CD4-positive, alpha-beta T cell treated with Interleukin-15 for 4 hours (primary cell): ENCODE data around the gene LMNA.
A peak's percentile ranks its signal among the peaks of the same experiment; 100 is the strongest.
"Not testable (repeated sequence)": the region's sequence is repeated elsewhere in the genome, so short reads cannot be mapped to it uniquely, and the experiment has no call there.

Experiments
- DNase-seq: peaks from one replicate; pipeline ENCODE4 v3.0.0-alpha.2; 2020; ENCODE audit warnings: low spot score

The LMNA gene

DNA sequence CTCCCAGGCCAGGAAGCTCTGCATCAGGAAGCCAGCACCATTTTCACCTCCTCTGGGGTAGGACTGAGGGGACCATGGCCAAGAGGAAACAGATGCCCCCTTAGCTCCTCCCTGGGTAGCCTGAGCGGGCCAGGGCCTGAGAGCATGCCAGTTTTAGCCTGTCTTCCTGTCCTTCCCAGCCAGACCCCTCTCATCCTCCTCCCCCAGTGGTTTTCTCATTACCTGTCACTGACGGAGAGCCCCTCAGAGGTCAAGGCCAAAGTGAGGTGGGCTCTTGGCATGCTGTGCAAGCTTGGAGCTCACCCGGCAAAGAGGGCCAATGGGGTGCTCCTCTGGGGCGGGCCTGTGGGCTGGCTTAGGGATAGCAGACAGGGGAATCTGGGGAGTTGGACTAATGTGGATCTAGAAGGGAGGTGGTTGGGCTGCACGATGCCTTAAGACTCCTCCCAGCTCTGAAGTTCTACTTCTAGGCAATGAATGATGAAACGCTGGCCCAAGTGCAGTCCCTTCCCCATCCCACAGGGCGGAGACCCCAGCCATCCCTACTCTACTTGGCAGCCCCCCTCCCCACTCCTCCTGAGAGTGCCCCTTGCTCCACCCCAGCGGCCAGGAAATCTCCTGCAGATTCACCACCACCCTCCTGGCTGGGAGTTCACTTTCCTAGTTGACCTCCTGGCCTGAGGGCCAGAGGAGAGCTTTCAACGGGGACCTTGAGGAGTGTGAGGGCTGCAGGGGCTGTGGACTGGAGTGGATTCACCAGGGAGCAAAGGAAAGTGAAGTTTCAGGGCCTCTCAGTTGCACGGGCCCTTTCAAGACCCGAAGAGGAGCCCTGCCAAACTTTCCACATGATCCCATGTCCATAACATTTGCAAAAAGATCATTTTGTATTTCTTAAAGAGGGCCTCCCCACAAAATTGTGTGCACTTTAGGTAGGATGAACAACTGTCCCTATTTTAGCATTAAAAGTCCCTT is 9.4 kb upstream of the LMNA start:
- no peak for DNase-seq

DNA sequence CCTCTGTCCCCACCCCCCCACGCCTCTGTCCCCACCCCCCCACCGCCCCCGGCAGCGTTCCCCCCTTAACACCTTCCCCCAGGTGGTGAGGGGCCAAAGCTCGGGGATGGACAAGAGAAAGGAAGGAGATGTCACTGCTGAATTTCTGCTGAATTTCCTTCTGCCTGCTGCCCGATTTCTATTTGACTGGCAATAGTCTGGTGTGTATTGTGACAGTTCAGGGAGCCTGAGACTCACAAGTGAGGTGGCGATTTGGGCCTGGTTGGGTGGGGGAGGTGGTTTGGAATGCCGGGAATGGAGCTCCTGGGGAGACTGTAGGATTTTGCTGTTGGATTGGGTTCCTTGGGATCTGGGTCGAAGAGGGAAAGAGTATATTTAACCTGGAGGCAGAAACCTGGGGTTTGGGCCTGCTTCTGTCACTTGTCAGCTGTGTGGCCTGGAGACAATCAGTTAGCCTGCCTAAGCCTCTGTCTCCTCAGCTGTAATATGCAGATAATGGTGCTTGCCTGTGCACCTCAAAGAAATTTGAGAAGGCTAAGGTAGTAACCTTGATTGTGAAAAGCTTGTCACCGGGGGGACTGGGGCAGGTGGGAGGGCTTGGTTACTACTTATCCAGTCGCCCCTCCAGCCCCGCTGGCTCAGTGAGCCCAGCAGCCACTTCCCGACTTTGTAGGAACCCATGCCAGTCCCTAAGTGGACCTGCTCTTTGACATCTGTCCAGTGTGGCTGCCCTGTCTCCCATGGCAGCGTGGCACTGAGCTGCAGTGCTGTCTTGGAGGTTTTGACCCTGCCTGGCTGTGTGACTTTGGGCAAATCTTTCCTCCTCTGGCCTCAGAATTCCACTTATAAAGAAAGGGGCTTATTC is 7.7 kb upstream of the LMNA start:
- no peak for DNase-seq

DNA sequence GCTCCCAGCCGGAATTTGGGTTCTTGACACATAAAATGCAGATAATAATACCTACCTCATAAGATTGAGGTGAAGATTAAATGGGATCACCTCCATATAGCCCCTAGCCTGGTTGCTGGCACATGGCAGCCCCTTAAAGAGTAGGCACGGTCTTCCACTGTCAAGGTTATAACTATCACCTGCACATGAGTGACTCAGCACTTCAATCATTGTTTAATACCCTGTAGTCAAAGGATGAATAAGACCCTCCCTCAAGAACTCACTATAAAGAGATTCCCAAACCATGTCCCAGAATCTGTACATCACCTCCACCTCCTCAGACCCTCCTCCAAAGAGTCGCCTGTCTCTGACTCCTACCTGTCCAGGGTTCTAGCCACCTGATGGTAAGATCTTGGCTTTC is 6.5 kb upstream of the LMNA start:
- DNase-seq: no peak

DNA sequence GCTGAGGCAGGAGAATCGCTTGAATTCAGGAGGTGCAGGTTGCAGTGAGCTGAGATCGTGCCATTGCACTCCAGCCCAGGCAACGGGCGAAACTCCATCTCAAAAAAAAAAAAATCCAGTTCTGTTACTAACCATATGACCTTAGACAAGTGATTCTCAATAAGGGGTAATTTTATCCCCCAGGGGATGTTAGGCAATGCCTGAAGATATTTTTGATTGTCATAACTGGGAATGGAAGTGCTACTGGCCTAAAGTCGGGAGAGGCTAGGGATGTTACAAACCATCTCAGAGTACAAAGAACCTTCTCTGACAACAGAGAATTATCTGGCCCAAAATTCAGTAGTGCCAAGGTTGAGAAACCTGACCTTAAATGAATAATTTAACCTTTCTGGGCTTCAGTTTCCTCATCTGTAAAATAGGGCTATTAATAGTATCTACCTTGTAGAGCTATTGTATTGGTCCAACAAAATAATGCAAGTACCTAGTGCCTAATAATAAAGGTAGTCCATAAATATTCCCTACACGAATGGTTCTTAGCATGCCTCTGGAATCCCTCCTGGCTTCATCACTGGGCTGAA is 5.8 kb upstream of the LMNA start:
- no peak for DNase-seq

DNA sequence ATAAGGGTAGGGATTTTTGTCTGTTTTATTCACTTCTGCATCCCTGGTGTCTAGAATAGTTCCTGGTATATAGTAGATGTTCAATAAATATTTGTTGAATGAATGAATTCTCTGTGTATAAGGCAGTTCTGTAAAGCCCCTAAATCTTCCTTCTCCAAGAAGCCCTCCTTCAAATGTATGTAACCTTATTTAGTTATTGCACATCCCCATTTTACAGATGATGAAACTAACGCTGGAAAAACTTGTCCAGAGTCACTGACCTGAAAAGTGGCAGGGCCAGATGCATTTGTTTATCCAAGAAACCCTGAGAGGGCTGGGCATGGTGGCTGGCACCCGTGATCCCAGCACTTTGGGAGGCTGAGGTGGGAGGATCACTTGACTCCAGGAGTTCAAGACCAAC is 4.3 kb upstream of the LMNA start:
- no peak for DNase-seq

DNA sequence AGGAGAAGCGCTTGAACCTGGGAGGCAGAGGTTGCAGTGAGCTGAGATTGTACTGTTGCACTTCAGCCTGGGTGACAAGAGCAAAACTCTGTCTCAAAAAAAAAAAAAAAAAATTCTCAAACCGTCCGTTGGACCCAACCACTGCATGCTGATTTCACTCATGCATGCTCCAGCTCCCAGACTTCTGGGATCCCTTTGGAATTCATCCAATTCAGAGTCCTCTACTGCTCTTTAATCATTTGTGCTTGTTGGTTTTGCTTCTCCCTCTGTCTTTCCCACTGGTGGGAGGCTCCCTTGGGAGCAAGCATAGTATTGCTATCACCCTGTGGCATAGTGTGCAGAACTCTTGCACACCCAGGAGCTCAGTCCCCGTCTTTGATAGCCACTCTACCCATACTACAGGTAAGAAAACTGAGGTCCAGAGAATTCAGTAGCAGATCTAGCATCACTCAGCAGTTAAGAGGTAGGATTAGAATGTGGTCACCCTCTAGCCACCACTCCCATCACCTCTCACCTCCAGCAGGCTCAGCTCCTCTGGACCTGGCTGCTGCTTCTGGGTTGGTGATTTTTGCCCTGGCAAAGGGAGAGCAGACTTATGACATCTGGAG is 3.1 kb upstream of the LMNA start:
- no peak for DNase-seq

DNA sequence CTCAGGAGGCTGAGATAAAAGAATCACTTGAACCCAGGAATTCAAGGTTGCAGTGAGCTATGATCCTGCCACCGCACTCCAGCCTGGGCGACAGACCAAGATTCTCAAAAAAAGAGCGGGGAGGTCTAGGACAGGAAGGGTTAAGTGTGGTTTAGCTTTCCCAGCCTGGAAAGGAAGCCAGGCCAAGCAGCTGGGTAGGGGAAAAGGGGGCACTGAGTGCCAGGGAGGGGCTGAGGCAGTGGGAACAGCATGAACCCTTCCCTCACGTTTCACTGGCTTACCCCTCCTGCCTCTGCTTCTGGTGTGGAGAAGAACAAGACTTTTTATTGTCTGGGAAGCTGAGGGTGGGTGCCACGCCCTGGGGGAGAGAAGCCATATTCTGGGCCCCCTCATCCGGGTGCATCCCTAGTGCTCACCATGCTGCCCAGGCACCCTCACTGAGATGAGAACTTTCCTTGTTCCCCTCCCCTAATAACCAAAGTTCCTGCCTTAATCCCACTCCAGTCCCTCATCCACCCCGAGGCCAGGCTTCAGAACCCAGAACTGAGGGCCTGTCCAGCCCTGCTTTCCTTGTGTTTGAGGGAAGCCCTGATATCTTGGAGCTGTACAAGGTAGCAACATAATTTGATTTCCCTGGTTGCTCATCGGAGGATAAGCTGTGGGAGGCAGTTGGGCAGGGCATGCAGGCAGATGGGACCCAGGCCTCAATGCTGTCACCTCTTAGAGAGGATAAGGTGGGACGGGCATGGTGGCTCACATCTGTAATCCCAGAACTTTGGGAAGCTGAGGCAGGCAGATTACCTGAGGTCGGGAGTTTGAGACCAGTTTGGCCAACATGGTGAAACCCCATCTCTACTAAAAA is 2.0 kb upstream of the LMNA start:
- no peak for DNase-seq

DNA sequence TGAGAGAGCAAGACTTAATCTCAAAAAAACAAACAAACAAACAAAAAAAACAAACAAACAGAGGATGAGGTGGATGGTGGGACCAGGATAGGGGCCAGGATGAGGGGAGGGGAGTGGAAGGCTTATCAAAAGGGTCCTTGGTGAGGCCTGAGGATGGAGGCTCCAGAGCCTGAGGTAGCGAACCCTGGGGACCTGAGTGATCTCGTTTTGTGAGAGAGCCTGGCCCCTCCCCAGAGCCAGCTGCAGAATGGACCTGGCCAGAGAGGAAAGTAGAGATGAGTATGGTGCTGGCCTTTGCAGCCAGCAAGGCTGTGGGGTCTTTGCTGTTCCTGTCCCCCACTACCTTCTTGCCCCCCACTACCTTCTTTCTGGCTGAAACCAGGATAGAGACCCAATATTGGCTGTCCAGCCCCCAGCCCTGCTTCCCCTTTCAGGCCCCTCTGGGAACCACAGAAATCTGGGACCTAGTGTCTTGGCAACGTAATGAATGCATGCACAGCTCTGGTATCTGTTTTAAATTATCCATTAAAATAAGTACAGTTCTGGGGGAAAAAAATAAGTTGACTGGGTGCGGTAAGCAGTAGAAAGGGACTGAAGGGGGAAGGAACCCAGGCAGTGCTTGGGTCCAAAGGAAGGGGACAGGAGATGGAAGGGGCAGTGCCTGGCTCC is 1.1 kb upstream of the LMNA start:
- DNase-seq: no peak

DNA sequence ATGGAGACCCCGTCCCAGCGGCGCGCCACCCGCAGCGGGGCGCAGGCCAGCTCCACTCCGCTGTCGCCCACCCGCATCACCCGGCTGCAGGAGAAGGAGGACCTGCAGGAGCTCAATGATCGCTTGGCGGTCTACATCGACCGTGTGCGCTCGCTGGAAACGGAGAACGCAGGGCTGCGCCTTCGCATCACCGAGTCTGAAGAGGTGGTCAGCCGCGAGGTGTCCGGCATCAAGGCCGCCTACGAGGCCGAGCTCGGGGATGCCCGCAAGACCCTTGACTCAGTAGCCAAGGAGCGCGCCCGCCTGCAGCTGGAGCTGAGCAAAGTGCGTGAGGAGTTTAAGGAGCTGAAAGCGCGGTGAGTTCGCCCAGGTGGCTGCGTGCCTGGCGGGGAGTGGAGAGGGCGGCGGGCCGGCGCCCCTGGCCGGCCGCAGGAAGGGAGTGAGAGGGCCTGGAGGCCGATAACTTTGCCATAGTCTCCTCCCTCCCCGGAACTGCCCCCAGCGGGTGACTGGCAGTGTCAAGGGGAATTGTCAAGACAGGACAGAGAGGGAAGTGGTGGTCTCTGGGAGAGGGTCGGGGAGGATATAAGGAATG is 505 bp downstream of the LMNA start:
- no peak for DNase-seq

DNA sequence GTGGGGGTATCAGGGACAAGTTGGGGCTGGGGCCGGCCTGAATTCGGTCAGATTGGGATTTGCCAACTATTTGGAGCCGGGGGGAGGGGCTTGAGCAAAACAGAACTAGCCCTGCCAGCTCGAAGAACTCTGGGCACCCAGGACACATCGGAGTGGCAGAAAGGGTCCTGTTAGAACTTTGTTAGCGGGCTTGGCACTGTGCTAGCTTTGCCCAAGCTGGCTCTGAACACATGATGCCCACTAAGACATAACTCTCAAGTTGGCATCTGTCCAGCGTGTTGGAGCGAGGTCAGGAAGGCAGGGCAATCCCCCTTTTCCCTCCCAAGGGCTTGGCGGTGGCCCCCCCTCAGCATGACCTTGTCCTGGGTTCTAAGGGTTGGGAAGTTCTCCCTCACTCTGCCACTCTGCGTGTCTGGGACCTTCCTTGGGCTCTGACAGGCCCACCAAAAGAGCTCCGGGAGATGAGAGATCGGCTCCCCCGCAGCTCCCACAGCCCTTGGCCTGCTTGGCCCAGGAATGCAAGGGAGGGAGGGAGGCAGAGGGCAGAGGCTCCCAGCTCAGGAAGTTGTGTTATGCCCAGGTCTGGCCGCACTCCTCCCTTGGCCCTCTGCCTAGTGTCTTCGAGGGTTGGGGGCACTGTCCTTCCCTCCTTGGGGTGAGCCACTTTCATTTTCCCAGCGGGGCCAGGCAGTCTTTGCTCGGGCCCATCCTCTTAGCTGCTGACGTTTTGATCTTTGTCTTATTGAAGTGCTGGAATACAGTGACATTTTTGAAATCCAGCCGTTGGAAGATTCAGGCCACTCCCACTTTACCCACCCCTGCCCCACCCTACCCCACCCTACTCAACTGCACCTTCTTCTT is 1.2 kb downstream of the LMNA start:
- no peak for DNase-seq

DNA sequence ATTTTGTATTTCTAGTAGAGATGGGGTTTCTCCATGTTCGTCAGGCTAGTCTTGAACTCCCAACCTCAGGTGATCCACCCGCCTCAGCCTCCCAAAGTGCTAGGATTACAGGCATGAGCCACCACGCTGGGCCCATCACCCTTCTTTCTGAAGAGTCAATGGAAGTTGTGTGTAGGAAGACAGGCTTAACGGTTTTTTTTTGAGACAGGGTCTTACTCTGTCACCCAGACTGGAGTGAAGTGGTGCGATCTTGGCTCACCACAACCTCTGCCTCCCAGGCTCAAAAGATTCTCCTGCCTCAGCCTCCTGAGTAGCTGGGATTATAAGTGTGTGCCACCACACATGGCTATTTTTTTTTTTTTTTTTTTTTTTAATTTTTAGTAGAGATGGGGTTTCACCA is 2.2 kb downstream of the LMNA start:
- DNase-seq: not testable (repeated sequence)

DNA sequence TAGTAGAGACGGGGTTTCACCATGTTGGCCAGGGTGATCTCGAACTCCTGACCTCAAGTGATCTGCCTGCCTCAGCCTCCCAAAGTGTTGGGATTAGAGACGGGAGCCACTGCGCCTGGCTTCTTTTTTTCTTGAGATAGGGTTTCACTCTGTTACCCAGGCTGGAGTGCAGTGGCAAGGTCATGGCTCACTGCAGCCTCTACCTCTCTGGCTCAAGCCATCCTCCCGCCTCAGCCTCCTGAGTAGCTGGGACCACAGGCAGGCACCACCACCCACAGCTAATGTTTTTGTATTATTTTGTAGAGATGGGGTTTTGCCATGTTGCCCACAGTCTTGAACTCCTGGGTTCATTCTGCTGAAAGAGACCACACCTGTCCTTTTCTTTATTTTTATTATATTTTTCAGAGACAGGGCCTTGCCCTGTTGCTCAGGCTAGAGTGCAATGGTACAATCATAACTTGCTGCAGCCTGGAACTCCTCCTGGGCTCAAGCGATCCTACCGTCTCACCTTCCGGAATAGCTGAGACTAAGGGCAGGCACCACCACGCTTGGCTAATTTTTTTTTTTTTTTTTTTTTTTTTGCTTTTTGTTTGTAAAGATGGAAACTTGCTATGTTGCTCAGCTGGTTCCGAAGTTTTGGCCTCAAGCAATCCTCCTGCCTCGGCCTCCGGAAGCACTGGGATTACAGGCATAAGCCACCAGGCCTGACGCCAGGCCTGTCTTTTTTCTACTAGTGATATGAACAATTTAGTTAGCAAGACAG is 3.1 kb downstream of the LMNA start:
- no peak for DNase-seq

DNA sequence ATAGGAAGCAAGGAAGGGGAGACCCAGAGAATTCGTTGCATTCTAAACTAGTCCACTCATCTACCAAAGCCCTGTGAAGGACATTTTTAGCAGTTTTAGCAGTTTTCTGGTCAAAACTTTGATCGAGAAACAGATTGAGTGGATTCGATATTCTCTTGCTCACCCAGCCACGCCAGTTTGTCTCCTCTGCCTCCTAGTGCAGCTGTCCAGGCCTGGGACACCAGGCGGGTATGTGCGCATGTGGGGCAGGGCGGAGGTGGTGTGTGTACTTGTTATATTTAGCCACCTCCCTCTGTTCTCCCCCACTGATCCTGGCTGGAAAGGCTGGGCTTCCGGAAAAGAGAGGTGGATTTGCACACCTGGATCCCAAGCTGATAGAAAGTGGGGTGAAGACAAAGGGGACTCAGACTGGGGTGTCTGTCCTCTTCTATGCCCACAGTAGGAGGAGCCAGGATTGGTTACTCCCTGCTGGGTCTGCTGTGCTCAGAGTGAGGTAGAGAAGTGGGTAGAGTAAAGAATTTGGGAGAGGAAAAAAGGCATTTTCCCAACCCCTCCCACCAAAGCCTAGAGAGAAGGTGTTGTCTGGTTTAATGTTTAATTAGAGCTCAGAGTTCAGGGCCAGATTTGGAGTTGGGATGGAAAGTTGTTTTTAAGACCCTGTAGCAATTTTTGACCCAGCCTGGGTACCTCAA is 3.8 kb downstream of the LMNA start:
- DNase-seq: no peak

DNA sequence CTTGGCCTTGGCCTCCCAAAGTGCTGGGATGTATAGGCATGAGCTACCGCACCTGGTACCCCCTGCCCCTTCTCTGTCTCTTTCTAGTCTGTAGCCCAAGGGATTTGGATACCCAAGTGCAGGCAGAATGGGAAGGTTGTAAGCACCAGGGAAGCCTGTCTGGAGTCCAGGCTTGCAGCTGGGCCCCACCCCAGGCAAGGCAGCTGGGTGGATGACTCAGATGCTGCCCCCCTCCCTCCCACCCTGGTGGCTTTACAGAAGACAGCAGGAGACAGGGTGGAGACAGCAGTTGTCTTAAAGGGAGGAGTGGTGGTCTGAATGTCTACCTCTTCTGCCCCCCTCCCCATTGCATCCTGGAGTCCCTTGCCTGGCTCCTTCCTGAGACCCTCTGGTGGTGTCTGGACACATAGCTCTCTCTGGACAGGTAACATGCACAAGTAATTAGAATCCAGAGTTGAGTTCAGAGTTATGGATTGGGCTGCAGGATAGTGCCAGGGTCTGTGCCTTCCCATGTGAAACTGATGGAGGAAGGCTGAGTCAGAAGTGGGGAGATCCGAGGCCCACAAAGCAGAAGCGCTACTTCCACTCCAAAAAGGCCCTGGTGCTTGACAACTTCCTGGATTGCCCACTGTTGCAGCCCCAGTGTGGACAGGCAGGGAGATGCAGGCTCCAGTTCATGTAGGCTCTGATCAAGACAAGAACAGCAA is 5.1 kb downstream of the LMNA start:
- peak; percentile 49 for DNase-seq

DNA sequence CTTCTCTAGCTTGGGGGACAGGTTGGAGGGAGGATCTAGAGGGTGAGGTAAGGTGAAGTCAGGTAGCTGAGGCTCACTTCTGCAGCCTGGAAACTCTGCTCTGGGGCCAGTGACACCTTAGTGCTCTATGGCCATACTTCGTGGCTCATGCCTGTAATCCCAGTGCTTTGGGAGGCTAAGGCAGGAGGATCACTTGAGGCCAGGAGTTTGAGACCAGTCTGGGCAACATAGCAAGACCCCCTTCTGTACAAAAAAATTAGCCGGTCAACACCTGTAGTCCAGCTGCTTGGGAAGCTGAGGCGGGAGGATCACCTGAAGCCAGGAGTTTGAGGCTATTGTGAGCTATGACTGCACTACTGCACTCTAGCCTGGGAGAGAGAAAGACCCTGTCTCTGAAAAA is 5.8 kb downstream of the LMNA start:
- no peak for DNase-seq

DNA sequence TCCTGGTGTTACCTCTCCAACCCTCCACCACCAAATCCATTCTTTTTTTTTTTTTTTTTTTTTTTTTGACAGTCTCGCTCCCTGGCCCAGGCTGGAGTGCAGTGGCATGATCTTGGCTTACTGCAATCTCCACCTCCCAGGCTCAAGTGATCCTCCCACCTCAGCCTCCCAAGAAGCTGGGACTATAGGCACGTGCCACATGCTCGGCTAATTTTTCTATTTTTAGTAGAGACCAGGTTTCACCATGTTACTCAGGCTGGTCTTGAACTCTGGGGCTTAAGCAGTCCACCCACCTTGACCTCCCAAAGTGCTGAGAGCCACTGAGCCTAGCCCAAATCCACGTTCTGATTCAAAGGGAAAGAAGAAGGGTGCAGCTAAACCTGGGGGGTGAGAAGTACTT is 6.5 kb downstream of the LMNA start:
- DNase-seq: not testable (repeated sequence)

DNA sequence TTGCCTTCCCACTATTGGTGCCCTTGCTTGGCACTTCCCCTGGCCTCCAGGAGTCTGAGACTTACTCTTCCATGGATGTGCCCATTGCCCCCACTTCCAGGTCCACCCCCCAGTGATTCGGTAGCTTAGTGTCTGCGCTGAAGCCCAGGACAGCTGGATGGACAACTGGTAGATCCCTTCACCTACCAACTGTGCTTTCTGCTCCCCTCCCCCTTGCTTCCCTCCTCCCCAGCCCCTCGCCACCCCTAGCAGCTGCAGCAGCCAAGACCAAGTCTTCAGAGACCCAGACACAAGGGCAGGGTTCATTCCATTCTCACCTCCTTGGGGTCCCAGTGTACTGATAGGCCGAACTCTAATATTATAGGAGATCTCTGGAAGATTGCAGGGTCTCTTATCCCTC is 6.9 kb downstream of the LMNA start:
- no peak for DNase-seq
